ENCODE data around the gene KLHL21.

DNA sequence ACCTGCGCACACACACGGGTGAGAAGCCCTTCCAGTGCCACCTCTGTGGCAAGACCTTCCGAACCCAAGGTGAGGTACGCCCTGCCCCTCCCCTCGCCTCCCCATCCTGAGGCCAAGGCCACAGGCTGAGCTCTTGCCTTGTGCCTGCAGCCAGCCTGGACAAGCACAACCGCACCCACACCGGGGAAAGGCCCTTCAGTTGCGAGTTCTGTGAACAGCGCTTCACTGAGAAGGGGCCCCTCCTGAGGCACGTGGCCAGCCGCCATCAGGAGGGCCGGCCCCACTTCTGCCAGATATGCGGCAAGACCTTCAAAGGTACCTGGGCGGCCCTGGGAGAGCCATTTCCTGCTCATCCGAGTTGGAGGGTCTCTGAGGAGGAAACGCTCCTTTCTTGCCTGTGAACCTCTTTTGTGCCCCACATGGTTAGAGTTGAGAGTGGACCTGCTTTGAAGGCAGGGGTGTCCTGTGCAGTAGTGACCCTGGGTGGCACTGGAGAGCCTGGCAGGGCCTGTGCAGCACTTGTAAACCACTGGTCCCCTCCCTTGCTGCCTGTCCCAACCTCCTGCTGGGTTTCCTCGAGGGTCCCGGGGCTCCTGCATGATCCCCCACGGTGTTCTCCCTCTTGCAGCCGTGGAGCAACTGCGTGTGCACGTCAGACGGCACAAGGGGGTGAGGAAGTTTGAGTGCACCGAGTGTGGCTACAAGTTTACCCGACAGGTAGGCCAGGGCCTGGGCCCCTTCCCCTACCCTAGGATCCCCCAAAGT lies 14.4 kb downstream of the KLHL21 start:
- TF ChIP-seq EZH2 (IDR thresholded peaks at IDR 0.05; ENCODE audit: borderline replicate concordance, low read length) = no peak
- TF ChIP-seq CTCF (IDR thresholded peaks at IDR 0.05; ENCODE audit: low read length) = no peak
